ENCODE results near the gene CDKN2B.
"Not testable (repeated sequence)": the region's sequence is repeated elsewhere in the genome, so short reads cannot be mapped to it uniquely, and the experiment has no call there.

The CDKN2B gene

GRCh38 chr9:22008717-22009505 lies at the start of gene CDKN2B:
Gene CDKN2B, minus strand, starts transcription at chr9:22009305. Its CDS starts 352 bp downstream, at chr9:22008953.
- Histone ChIP-seq H3K9me3 (ENCODE audit: control insufficient read depth in 1 of 2, low read length in 2 of 2) (no peaks in the 10 kb centered on the region), H3K27me3 (ENCODE audit: low read depth, low read length) (peaks cover 18% of the 10 kb centered on the region), H3K4me1 (ENCODE audit: control insufficient read depth in 1 of 2, insufficient read depth in 2 of 2, low read length in 2 of 2) (peaks cover 4 to 13% of the 10 kb centered on the region in 2 donors), H3K27ac (ENCODE audit: low read length) (peak within 1 kb of the TSS; percentile 77), H3K36me3 (ENCODE audit: control insufficient read depth in 1 of 2, insufficient read depth in 2 of 2, low read length in 2 of 2) (peaks cover 0 to 4% of the 10 kb centered on the region in 2 donors), H3K4me3 (ENCODE audit: low read depth in 1 of 2, low read length in 2 of 2) (peak within 1 kb of the TSS; percentile 65 to 95)

DNA sequence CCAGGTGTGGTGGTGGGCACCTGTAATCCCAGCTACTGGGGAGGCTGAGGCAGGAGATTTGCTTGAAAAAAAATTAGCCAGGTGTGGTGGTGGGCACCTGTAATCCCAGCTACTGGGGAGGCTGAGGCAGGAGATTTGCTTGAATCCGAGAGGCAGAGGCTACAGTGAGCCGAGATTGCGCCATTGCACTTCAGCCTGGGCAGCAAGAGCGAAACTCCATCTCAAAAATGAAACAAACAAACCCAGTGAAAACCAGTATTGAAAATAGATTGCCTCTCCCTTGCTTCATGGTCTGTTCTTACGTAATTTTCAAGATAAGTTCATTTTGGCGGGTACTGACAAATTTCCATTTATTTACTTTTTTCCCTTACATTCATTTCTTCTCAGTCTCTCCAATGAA lies 48.9 kb upstream of the CDKN2B start:
- not testable (repeated sequence) for H3K27ac ChIP-seq (ENCODE audit: low read length); H3K9me3 ChIP-seq (ENCODE audit: control insufficient read depth in 1 of 2, low read length in 2 of 2); H3K4me3 ChIP-seq (ENCODE audit: low read depth in 1 of 2, low read length in 2 of 2); H3K4me1 ChIP-seq (ENCODE audit: control insufficient read depth in 1 of 2, insufficient read depth in 2 of 2, low read length in 2 of 2); H3K27me3 ChIP-seq (ENCODE audit: low read depth, low read length); H3K36me3 ChIP-seq (ENCODE audit: control insufficient read depth in 1 of 2, insufficient read depth in 2 of 2, low read length in 2 of 2)

- Histone ChIP-seq H3K9me3 (ENCODE audit: control insufficient read depth in 1 of 2, low read length in 2 of 2) (no peaks in the 10 kb centered on the region), H3K36me3 (ENCODE audit: control insufficient read depth in 1 of 2, insufficient read depth in 2 of 2, low read length in 2 of 2) (no peaks in the 10 kb centered on the region), H3K4me1 (ENCODE audit: control insufficient read depth in 1 of 2, insufficient read depth in 2 of 2, low read length in 2 of 2) (no peaks in the 10 kb centered on the region), H3K4me3 (ENCODE audit: low read depth in 1 of 2, low read length in 2 of 2) (no peak overlapping the region), H3K27ac (ENCODE audit: low read length) (no peak overlapping the region), H3K27me3 (ENCODE audit: low read depth, low read length) (no peaks in the 10 kb centered on the region)
Measured at GRCh38 chr9:22056402-22056801, 47.3 kb upstream of the CDKN2B start.

DNA sequence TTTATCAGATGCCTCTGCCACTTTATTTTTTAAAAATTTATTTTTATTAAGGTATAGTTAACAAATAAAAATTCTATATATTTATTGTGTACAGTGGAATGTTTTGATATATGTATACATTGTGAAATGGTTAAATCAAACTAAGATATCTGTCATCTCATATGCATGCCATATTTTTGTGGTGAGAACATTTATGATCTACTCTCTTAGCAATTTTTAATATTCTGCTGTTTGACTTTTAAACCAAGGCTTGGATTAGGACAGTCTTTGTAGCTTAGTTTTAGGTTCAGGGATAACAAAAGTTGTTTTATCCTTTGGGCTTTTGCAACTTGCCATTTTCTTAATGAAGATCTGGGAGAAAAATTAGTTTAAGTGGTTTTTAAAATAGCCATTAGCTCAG lies 46.0 kb upstream of the CDKN2B start:
- H3K4me1 ChIP-seq (ENCODE audit: control insufficient read depth in 1 of 2, insufficient read depth in 2 of 2, low read length in 2 of 2): no peaks in the 10 kb centered on the region
- no peaks in the 10 kb centered on the region for H3K9me3 ChIP-seq (ENCODE audit: control insufficient read depth in 1 of 2, low read length in 2 of 2)
- H3K27ac ChIP-seq (ENCODE audit: low read length): no peak overlapping the region
- no peak overlapping the region for H3K4me3 ChIP-seq (ENCODE audit: low read depth in 1 of 2, low read length in 2 of 2)
- H3K27me3 ChIP-seq (ENCODE audit: low read depth, low read length): no peaks in the 10 kb centered on the region
- H3K36me3 ChIP-seq (ENCODE audit: control insufficient read depth in 1 of 2, insufficient read depth in 2 of 2, low read length in 2 of 2): no peaks in the 10 kb centered on the region

- no peaks in the 10 kb centered on the region for H3K36me3 ChIP-seq (ENCODE audit: control insufficient read depth in 1 of 2, insufficient read depth in 2 of 2, low read length in 2 of 2)
- no peaks in the 10 kb centered on the region for H3K27me3 ChIP-seq (ENCODE audit: low read depth, low read length)
- H3K4me3 ChIP-seq (ENCODE audit: low read depth in 1 of 2, low read length in 2 of 2): no peak overlapping the region
- H3K9me3 ChIP-seq (ENCODE audit: control insufficient read depth in 1 of 2, low read length in 2 of 2): no peaks in the 10 kb centered on the region
- no peak overlapping the region for H3K27ac ChIP-seq (ENCODE audit: low read length)
- H3K4me1 ChIP-seq (ENCODE audit: control insufficient read depth in 1 of 2, insufficient read depth in 2 of 2, low read length in 2 of 2): no peaks in the 10 kb centered on the region
Measured at GRCh38 chr9:22054529-22054928, 45.4 kb upstream of the CDKN2B start.

DNA sequence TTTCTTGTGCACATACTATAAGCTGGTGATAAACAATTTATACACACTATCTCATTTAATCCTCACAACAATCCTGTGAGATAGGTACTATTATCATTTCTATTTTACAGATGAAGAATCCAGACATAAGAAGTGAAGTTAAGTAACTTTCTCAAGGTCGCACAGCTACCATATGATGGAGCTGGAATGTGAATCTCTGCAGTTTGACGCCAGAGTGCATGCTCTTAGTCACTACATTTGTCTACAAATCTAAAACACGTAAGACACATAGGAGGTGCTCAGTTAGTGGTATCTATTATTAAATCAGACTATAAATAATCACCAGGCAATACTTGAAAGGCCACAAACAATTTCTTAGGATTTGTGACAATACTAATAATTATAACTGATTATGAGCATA lies 45.0 kb upstream of the CDKN2B start:
- H3K27me3 ChIP-seq (ENCODE audit: low read depth, low read length): no peaks in the 10 kb centered on the region
- no peaks in the 10 kb centered on the region for H3K9me3 ChIP-seq (ENCODE audit: control insufficient read depth in 1 of 2, low read length in 2 of 2)
- H3K4me3 ChIP-seq (ENCODE audit: low read depth in 1 of 2, low read length in 2 of 2): no peak overlapping the region
- no peaks in the 10 kb centered on the region for H3K4me1 ChIP-seq (ENCODE audit: control insufficient read depth in 1 of 2, insufficient read depth in 2 of 2, low read length in 2 of 2)
- no peaks in the 10 kb centered on the region for H3K36me3 ChIP-seq (ENCODE audit: control insufficient read depth in 1 of 2, insufficient read depth in 2 of 2, low read length in 2 of 2)
- H3K27ac ChIP-seq (ENCODE audit: low read length): no peak overlapping the region

- Histone ChIP-seq H3K4me3 (ENCODE audit: low read depth in 1 of 2, low read length in 2 of 2) (no peak overlapping the region), H3K36me3 (ENCODE audit: control insufficient read depth in 1 of 2, insufficient read depth in 2 of 2, low read length in 2 of 2) (no peaks in the 10 kb centered on the region), H3K4me1 (ENCODE audit: control insufficient read depth in 1 of 2, insufficient read depth in 2 of 2, low read length in 2 of 2) (no peaks in the 10 kb centered on the region), H3K27me3 (ENCODE audit: low read depth, low read length) (no peaks in the 10 kb centered on the region), H3K27ac (ENCODE audit: low read length) (no peak overlapping the region), H3K9me3 (ENCODE audit: control insufficient read depth in 1 of 2, low read length in 2 of 2) (no peaks in the 10 kb centered on the region)
Measured at GRCh38 chr9:22053178-22053577, 44.1 kb upstream of the CDKN2B start.

- Histone ChIP-seq H3K4me1 (ENCODE audit: control insufficient read depth in 1 of 2, insufficient read depth in 2 of 2, low read length in 2 of 2) (no peaks in the 10 kb centered on the region), H3K36me3 (ENCODE audit: control insufficient read depth in 1 of 2, insufficient read depth in 2 of 2, low read length in 2 of 2) (no peaks in the 10 kb centered on the region), H3K27me3 (ENCODE audit: low read depth, low read length) (no peaks in the 10 kb centered on the region), H3K27ac (ENCODE audit: low read length) (no peak overlapping the region), H3K9me3 (ENCODE audit: control insufficient read depth in 1 of 2, low read length in 2 of 2) (no peaks in the 10 kb centered on the region), H3K4me3 (ENCODE audit: low read depth in 1 of 2, low read length in 2 of 2) (no peak overlapping the region)
Measured at GRCh38 chr9:22052376-22052945, 43.4 kb upstream of the CDKN2B start.

GRCh38 chr9:22050924-22051323 lies 41.8 kb upstream of the CDKN2B start:
- no peaks in the 10 kb centered on the region for H3K27me3 ChIP-seq (ENCODE audit: low read depth, low read length)
- H3K4me3 ChIP-seq (ENCODE audit: low read depth in 1 of 2, low read length in 2 of 2): no peak overlapping the region
- H3K9me3 ChIP-seq (ENCODE audit: control insufficient read depth in 1 of 2, low read length in 2 of 2): no peaks in the 10 kb centered on the region
- no peak overlapping the region for H3K27ac ChIP-seq (ENCODE audit: low read length)
- H3K4me1 ChIP-seq (ENCODE audit: control insufficient read depth in 1 of 2, insufficient read depth in 2 of 2, low read length in 2 of 2): no peaks in the 10 kb centered on the region
- H3K36me3 ChIP-seq (ENCODE audit: control insufficient read depth in 1 of 2, insufficient read depth in 2 of 2, low read length in 2 of 2): no peaks in the 10 kb centered on the region

DNA sequence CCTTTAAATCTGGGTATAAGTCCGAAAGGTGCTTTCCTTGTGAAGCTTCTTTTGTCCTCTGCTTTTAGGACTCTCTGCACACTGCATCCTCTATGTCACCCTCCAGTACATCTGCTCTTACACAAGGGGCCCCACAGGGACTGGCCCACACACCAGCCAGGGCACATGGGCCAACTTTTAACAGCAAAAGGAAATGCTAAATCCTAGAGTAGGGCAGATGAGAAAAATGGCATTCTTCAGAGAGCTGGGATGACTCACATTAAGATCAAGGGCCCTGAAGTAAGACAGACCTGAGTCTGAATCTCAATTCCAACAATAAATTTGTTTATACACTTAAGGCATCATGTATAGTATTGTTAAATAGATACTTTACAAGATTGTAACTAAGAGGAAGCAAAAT lies 40.3 kb upstream of the CDKN2B start:
- Histone ChIP-seq H3K4me1 (ENCODE audit: control insufficient read depth in 1 of 2, insufficient read depth in 2 of 2, low read length in 2 of 2) (no peaks in the 10 kb centered on the region), H3K4me3 (ENCODE audit: low read depth in 1 of 2, low read length in 2 of 2) (no peak overlapping the region), H3K27ac (ENCODE audit: low read length) (no peak overlapping the region), H3K36me3 (ENCODE audit: control insufficient read depth in 1 of 2, insufficient read depth in 2 of 2, low read length in 2 of 2) (no peaks in the 10 kb centered on the region), H3K27me3 (ENCODE audit: low read depth, low read length) (no peaks in the 10 kb centered on the region), H3K9me3 (ENCODE audit: control insufficient read depth in 1 of 2, low read length in 2 of 2) (no peaks in the 10 kb centered on the region)

DNA sequence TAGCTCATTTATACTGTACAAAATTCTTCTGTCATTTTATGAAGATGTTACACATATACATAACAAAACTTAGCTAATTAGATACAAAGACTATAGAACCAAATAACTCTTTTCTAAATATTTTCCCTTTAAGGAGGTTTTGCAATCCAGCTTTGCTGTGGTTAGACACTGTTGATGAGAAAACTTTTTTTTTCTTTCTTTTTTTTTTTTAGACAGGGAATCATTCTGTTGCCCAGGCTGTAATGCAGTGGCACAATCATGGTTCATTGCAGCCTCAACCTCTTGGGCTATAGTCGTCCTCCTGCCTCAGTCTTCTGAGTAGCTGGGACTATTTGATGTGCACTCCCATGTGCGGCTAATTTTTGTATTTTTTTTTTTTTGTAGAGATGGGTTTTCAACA lies 38.5 kb upstream of the CDKN2B start:
- Histone ChIP-seq H3K4me3 (ENCODE audit: low read depth in 1 of 2, low read length in 2 of 2) (no peak overlapping the region), H3K9me3 (ENCODE audit: control insufficient read depth in 1 of 2, low read length in 2 of 2) (no peaks in the 10 kb centered on the region), H3K27me3 (ENCODE audit: low read depth, low read length) (no peaks in the 10 kb centered on the region), H3K36me3 (ENCODE audit: control insufficient read depth in 1 of 2, insufficient read depth in 2 of 2, low read length in 2 of 2) (no peaks in the 10 kb centered on the region), H3K4me1 (ENCODE audit: control insufficient read depth in 1 of 2, insufficient read depth in 2 of 2, low read length in 2 of 2) (no peaks in the 10 kb centered on the region), H3K27ac (ENCODE audit: low read length) (no peak overlapping the region)

Measured in muscle layer of duodenum (tissue), 2 donors.